ENCODE measurements around the gene RPAP2. TPM values are rescaled to one million over a fixed set of nuclear protein-coding genes. Genes with fewer than 3 reads are reported as not detected.

The RPAP2 gene
- total RNA-seq, 1 donor: 8.7 TPM

DNA sequence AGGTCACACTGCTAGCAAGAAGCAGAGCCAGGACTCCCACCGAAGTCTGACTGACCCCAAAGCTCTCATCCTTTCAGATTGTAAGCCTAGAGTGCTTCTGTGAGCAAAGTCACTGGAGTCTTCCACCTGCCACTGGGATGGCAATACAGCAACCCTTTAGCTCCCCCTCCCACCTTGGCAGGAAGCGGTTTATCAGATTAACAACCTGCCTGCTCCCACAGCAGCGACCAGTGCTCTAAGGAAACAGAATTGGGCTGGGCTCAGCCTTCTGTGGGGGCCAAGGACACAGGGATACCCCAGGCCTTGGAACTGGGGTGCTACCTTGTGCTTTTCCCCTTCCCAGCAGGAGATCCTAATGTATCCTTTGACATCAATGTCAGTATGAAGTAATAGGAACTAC, 111.8 kb downstream of the RPAP2 start:
- Histone ChIP-seq H3K27ac (ENCODE audit: low read depth, low read length) (no peak overlapping the region), H3K4me3 (ENCODE audit: insufficient read depth, low read length) (no peak overlapping the region), H3K9me3 (ENCODE audit: low read depth, low read length) (no peaks in the 10 kb centered on the region), H3K36me3 (ENCODE audit: insufficient read depth, low read length) (no peaks in the 10 kb centered on the region), H3K27me3 (ENCODE audit: insufficient read depth, low read length) (no peaks in the 10 kb centered on the region), H2AFZ (ENCODE audit: low read length) (no peak overlapping the region), H3K4me2 (ENCODE audit: insufficient read depth, low read length) (no peak overlapping the region), H4K20me1 (ENCODE audit: insufficient read depth, low read length) (no peaks in the 10 kb centered on the region), H3K4me1 (ENCODE audit: insufficient read depth, low read length) (no peaks in the 10 kb centered on the region), H3K79me2 (ENCODE audit: insufficient read depth, low read length) (no peaks in the 10 kb centered on the region)
- DNase-seq (ENCODE audit: insufficient read length, low spot score, missing footprints): no peak
- TF ChIP-seq, protein P1, sequence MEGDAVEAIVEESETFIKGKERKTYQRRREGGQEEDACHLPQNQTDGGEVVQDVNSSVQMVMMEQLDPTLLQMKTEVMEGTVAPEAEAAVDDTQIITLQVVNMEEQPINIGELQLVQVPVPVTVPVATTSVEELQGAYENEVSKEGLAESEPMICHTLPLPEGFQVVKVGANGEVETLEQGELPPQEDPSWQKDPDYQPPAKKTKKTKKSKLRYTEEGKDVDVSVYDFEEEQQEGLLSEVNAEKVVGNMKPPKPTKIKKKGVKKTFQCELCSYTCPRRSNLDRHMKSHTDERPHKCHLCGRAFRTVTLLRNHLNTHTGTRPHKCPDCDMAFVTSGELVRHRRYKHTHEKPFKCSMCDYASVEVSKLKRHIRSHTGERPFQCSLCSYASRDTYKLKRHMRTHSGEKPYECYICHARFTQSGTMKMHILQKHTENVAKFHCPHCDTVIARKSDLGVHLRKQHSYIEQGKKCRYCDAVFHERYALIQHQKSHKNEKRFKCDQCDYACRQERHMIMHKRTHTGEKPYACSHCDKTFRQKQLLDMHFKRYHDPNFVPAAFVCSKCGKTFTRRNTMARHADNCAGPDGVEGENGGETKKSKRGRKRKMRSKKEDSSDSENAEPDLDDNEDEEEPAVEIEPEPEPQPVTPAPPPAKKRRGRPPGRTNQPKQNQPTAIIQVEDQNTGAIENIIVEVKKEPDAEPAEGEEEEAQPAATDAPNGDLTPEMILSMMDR (IDR thresholded peaks at IDR 0.05; ENCODE audit: extremely low read depth, low read depth, low read length): no peak

DNA sequence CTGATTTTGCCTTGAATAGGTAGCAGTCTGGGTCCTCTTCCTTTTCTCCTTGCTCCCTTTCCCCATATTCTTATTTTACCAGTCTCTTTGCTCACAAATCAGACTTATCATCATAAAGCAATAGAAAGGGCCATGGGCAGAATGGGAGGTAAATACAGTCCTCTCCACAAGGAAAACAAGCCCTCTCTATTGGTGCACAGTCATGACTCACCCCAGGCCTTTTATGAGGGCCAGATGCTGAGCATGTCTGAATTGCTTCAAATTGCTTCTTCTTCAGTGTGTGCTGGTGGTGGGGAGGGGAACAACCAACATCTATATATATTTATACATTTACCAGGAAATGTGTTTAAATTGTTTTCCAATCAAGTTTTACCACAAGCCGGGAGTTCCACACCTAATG, 112.7 kb downstream of the RPAP2 start:
- no peak overlapping the region for H3K4me2 ChIP-seq (ENCODE audit: insufficient read depth, low read length)
- peak; percentile 63 for DNase-seq (ENCODE audit: insufficient read length, low spot score, missing footprints)
- TF ChIP-seq, protein P1 (IDR thresholded peaks at IDR 0.05; ENCODE audit: extremely low read depth, low read depth, low read length): no peak

DNA sequence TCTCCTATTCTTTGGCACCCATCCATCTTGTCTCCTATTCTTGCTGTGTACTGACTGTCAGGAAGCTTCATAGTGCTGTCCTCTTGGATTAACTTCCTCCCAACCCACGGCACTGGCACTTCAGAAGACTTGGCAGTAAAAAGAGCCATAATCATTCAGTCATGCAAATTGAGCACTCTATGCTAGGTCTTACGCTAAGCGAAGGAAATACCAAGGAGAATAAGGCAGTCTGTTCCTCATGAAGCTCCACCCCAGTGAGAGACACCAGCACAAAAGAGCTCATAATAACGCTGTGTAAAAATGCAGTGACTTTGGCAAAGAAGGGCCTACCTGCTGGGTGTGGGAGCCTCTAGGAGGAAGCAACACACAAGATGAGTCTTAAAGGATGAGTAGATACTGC, 120.8 kb downstream of the RPAP2 start:
- Histone ChIP-seq H3K27me3 (ENCODE audit: insufficient read depth, low read length) (no peaks in the 10 kb centered on the region), H3K27ac (ENCODE audit: low read depth, low read length) (no peak overlapping the region), H3K4me3 (ENCODE audit: insufficient read depth, low read length) (no peak overlapping the region), H3K36me3 (ENCODE audit: insufficient read depth, low read length) (no peaks in the 10 kb centered on the region), H3K4me2 (ENCODE audit: insufficient read depth, low read length) (no peak overlapping the region), H3K79me2 (ENCODE audit: insufficient read depth, low read length) (no peaks in the 10 kb centered on the region), H3K9me3 (ENCODE audit: low read depth, low read length) (no peaks in the 10 kb centered on the region), H2AFZ (ENCODE audit: low read length) (no peak overlapping the region), H4K20me1 (ENCODE audit: insufficient read depth, low read length) (no peaks in the 10 kb centered on the region), H3K4me1 (ENCODE audit: insufficient read depth, low read length) (no peaks in the 10 kb centered on the region)
- no peak for DNase-seq (ENCODE audit: insufficient read length, low spot score, missing footprints)
- TF ChIP-seq, protein P1 (IDR thresholded peaks at IDR 0.05; ENCODE audit: extremely low read depth, low read depth, low read length): no peak

More for the DNA sequence above, 112.7 kb downstream of the RPAP2 start:
- no peak overlapping the region for H3K27ac ChIP-seq (ENCODE audit: low read depth, low read length)
- H3K79me2 ChIP-seq (ENCODE audit: insufficient read depth, low read length): no peaks in the 10 kb centered on the region
- H3K27me3 ChIP-seq (ENCODE audit: insufficient read depth, low read length): no peaks in the 10 kb centered on the region
- H2AFZ ChIP-seq (ENCODE audit: low read length): no peak overlapping the region
- H3K4me1 ChIP-seq (ENCODE audit: insufficient read depth, low read length): no peaks in the 10 kb centered on the region
- H3K36me3 ChIP-seq (ENCODE audit: insufficient read depth, low read length): no peaks in the 10 kb centered on the region
- no peaks in the 10 kb centered on the region for H3K9me3 ChIP-seq (ENCODE audit: low read depth, low read length)
- H4K20me1 ChIP-seq (ENCODE audit: insufficient read depth, low read length): no peaks in the 10 kb centered on the region
- no peak overlapping the region for H3K4me3 ChIP-seq (ENCODE audit: insufficient read depth, low read length)

DNA sequence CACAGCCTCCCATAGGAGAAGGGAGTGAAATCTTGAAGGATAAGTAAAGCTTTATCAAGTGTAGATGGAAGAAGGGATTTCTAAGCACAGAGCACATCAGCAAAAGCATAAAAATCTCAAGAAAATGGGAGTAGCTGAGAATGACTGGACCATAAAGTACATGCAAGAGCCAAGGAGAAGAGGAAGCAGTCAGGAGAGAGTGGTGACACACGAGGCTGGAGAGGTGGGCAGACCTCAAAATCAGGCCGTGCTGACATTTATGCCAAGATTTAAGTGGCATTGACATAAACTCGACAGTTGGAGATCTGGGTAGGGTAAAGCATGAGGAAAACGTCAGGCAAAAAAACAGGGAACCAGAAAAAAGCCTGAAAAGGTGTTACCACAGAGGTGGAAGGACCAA, 125.5 kb downstream of the RPAP2 start:
- no peaks in the 10 kb centered on the region for H3K9me3 ChIP-seq (ENCODE audit: low read depth, low read length)
- H3K4me2 ChIP-seq (ENCODE audit: insufficient read depth, low read length): no peak overlapping the region
- no peak for DNase-seq (ENCODE audit: insufficient read length, low spot score, missing footprints)
- no peak overlapping the region for H3K4me3 ChIP-seq (ENCODE audit: insufficient read depth, low read length)
- H3K79me2 ChIP-seq (ENCODE audit: insufficient read depth, low read length): no peaks in the 10 kb centered on the region
- no peak overlapping the region for H2AFZ ChIP-seq (ENCODE audit: low read length)
- H3K36me3 ChIP-seq (ENCODE audit: insufficient read depth, low read length): no peaks in the 10 kb centered on the region
- H3K27ac ChIP-seq (ENCODE audit: low read depth, low read length): no peak overlapping the region
- no peaks in the 10 kb centered on the region for H3K4me1 ChIP-seq (ENCODE audit: insufficient read depth, low read length)
- H3K27me3 ChIP-seq (ENCODE audit: insufficient read depth, low read length): no peaks in the 10 kb centered on the region
- TF ChIP-seq, protein P1 (IDR thresholded peaks at IDR 0.05; ENCODE audit: extremely low read depth, low read depth, low read length): no peak
- H4K20me1 ChIP-seq (ENCODE audit: insufficient read depth, low read length): no peaks in the 10 kb centered on the region
